Uterus (tissue), 2 donors: ENCODE measurements around the gene SAMD7.

Experiments used
- CTCF ChIP-seq, 4 experiments: fragments of 200-600 bp in 2 of 4; fragments of 450-650 bp in 2 of 4; sonication (generic) in 2 of 4; IDR thresholded peaks; one replicate each; pipeline ENCODE4 v1.5.1; 2016 to 2019; ENCODE audit warnings: antibody characterized with exemption in 4 of 4, mild to moderate bottlenecking in 2 of 4, moderate library complexity in 1 of 4
- POLR2A ChIP-seq, 2 donors: fragments of 450-650 bp; IDR thresholded peaks; one replicate each; pipeline ENCODE4 v1.6.1; 2016; ENCODE audit warnings: antibody characterized with exemption in 2 of 2, mild to moderate bottlenecking in 1 of 2, moderate library complexity in 1 of 2

GRCh38 chr3:169886671-169887070 is 24.7 kb upstream of the SAMD7 start:
- TF ChIP-seq CTCF (IDR thresholded peaks at IDR 0.05): no peak
- TF ChIP-seq POLR2A (IDR thresholded peaks at IDR 0.05): no peak
